Astrocyte of the spinal cord (primary cell): ENCODE results near the gene MGAT4C.
"Not testable (repeated sequence)": the region's sequence is repeated elsewhere in the genome, so short reads cannot be mapped to it uniquely, and the experiment has no call there.

Experiments used
- DNase-seq: peaks from one replicate; pipeline ENCODE4 v3.0.0; 2011; ENCODE audit warnings: low read depth, low spot score
- H3K4me3 ChIP-seq: 2 replicates; pipeline ENCODE4 v1.5.1; 2011; ENCODE audit warnings: low read depth, mild to moderate bottlenecking, low read length, moderate library complexity
- in situ Hi-C: cut with HindIII; loops from 2 replicates; pipeline ENCODE4 v1.10.0; 2017; ENCODE audit warnings: low sequenced_read_pairs
- TF ChIP-seq, protein P1 (sequence below): IDR thresholded peaks from 2 replicates; pipeline ENCODE4 v1.5.1; 2012; ENCODE audit warnings: low read depth, mild to moderate bottlenecking, low read length, inconsistent platforms

The MGAT4C gene

DNA sequence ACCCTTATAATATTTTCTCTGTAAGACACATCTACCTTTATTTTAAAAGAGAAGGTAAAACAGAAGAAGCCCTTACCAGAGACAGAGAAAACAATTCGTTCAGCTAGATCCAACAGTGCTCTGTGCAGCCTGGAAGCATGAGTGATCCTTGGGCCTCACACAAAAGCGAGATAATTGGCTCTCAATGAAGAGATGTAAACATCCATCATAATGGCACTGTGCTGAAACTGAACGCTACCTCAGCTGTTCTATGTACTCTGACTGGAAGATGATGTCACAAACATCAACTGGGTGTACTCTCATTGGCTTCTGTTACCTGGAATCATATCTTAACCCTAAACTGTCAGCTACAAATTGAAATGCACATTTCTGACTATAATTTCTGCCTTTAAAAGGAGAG, at the start of gene MGAT4C:
Gene MGAT4C, minus strand, starts transcription at position 229 of the 400 bp plus-strand sequence.
- no peak within 1 kb of the TSS for H3K4me3 ChIP-seq
- in situ Hi-C loops = no loop called here
- DNase-seq = no peak
- TF ChIP-seq, protein P1, sequence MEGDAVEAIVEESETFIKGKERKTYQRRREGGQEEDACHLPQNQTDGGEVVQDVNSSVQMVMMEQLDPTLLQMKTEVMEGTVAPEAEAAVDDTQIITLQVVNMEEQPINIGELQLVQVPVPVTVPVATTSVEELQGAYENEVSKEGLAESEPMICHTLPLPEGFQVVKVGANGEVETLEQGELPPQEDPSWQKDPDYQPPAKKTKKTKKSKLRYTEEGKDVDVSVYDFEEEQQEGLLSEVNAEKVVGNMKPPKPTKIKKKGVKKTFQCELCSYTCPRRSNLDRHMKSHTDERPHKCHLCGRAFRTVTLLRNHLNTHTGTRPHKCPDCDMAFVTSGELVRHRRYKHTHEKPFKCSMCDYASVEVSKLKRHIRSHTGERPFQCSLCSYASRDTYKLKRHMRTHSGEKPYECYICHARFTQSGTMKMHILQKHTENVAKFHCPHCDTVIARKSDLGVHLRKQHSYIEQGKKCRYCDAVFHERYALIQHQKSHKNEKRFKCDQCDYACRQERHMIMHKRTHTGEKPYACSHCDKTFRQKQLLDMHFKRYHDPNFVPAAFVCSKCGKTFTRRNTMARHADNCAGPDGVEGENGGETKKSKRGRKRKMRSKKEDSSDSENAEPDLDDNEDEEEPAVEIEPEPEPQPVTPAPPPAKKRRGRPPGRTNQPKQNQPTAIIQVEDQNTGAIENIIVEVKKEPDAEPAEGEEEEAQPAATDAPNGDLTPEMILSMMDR = no peak

DNA sequence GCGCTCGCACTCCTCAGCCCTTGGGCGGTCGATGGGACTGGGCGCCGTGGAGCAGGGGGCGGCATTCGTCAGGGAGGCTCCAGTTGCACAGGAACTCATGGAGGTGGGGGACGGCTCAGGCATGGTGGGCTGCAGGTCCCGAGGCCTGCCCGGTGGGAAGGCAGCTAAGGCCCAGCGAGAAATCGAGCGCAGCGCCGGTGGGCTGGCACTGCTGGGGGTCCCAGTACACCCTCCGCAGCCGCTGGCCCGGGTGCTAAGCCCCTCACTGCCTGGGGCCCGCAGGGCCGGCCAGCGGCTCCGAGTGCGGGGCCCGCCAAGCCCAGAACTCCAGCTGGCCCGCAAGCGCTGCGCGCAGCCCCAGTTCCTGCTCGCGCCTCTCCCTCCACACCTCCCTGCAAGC, 40.2 kb upstream of the MGAT4C start:
- in situ Hi-C loops, DNase-seq, H3K4me3 ChIP-seq: not testable (repeated sequence)

DNA sequence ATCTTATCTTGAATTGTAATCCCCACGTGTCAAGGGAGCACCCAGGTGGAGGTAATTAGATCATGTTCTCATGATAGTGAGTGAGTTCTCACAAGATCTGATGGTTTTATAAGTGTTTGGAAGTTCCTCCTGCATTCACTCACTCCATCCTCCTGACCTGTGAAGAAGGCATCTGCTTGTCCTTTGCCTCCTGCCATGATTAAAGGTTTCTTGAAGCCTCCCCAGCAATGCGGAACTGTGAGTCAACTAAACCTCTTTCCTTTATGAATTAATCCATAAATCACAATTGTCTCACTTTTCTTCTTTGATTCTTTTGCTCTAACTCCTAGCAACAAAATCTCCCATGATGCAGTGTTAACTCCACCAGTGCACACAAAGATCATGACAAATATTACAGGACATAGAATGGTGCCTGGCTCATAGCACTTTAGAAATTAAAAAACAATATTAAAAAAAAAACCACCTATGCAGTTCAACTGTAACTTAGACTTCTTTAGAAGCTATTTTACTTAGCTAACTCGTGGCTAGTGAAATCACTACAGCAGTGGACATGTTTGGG, 37.6 kb upstream of the MGAT4C start:
- no peak overlapping the region for H3K4me3 ChIP-seq
- TF ChIP-seq, protein P1 = no peak
- DNase-seq = no peak
- in situ Hi-C loops = no loop called here

DNA sequence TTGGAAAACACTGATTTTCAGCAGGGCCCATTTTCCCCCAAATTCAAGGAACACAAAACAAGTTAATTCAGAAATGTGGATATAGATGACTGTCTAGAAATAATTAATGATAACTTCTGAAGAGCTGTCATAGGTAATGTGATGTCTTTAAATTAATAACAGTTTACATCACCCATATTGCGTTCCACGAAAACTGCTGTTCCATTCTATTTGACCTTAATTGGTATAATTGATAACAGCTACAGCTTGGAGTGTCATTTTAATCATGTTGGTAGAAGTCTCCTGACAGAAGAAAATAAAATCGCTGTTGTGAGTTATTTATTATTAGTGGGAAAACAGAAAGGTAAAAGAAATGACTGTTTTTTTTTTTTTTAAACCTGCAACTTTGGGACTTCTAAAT, 36.3 kb upstream of the MGAT4C start:
- in situ Hi-C loops = no loop called here
- DNase-seq = no peak
- no peak overlapping the region for H3K4me3 ChIP-seq
- TF ChIP-seq, protein P1 = no peak

DNA sequence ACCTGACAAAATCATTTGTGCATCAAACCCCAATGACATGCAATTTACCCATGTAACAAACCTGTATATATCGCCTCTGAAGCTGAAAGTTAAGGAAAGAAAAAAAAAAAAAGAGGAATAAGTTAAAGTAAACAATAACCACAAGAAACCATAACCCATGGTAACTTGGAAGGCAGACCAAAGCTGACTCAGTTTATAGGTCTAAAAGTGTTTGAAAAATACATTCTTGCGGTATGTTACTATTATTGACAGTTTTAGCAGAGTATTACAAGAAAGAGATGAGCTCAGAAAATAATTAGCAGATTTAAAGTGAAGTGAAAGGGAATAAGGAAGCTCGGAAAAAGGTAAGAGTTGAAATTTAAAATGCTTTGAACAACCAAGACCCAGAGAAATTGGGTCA, 34.4 kb upstream of the MGAT4C start:
- H3K4me3 ChIP-seq = no peak overlapping the region
- TF ChIP-seq, protein P1 = no peak
- in situ Hi-C loops = no loop called here
- DNase-seq = peak; percentile 15

DNA sequence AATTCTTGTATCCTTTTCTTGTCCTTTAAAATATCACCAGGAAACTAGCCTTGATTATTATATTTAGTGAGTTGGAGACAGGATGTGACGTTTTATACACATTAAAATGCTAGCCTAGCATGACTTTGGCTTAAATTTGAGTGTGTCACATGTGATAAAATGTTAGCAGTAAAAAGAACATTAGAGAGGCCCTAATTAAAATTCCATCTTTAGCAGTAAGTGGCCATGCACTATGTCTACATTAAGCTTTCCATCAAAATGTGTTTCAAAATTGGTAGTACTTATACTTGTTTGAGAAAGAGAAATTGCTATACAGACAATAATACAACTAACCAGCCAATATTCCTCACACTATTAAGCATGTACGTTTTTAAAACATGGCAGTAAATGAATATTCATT, 29.9 kb upstream of the MGAT4C start:
- TF ChIP-seq, protein P1 = no peak
- H3K4me3 ChIP-seq = no peak overlapping the region
- no peak for DNase-seq
- in situ Hi-C loops = no loop called here

DNA sequence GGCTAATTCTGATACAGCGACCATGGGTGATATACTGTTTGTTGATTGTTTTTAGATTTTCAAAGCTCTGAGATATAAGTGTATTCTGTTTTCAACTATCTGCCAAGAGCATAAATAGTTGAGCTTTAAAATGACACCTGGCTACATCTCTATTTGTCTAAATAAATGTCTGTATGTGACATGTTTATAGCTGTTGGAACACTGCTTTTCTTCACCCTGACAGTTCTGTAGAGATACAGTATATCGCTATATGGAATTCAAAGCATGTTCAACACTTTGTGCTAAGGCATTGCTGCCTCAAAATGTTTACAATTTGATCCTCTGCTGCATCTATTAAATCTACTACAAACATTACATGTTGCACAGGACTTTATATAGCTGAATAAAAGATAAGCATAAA, 27.4 kb upstream of the MGAT4C start:
- H3K4me3 ChIP-seq = no peak overlapping the region
- TF ChIP-seq, protein P1 = no peak
- DNase-seq = no peak
- in situ Hi-C loops = no loop called here
